Activated naive CD4-positive, alpha-beta T cell (primary cell): ENCODE measurements around the gene NAP1L4.
"Not testable (repeated sequence)": the region's sequence is repeated elsewhere in the genome, so short reads cannot be mapped to it uniquely, and the experiment has no call there.

Experiments used
- DNase-seq, 4 experiments: peaks; one replicate each; lab custom pipeline; 2025; lab: John Stamatoyannopoulos, UW

The NAP1L4 gene

DNA sequence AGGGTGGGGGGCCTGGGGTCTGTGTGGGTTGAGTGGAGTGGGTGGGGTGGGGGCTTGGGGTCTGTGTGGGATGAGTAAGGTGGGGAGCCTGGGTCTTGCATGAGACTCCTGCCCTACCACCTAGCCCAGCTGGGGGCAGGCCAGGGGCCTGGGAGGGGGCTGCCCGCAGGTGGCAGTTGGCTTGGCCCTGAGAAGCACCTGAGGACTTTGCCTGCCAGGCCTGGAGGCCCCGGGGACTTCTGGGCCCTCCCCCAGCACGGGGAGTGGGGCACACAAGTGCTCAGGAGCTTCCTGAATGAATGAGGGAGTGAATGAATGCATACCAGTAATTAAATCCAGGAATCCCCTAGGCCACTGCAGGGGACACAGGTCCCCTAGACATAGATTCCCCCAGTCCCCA, 69.5 kb downstream of the NAP1L4 start:
- DNase-seq: no peak

DNA sequence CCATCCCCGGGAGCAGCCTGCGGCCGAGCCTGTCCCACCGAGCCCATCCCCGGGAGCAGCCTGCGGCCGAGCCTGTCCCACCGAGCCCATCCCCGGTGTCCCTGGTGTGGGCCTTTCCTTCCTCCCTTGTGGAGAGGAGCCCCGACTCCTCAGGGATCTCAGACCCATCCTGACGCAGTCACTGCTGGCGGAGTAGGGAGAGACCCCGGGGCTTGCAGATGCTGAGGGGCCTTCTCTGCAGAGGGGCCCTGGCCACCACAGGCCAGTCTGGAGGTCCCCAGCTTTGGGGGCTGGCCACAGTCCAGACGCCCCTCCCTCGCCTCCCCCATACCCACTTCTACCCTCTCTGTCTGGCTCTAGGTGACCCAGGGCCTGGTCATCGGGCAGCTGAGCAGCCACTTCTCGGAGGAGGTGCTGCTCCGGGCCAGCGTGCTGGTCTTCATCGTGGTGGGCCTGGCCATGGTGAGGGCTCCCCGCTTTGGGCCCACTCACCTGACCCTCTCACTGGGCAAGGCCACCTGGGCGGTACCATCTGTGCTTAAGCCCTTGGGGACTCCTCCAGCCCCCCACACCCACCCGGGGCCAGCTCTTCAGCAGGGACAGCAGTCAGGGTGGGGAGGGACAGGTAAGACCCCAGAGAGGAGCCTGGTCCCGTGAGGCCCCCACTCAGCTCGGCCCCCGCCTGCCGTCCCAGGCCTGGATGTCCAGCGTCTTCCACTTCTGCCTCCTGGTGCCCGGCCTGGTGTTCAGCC, 70.2 kb downstream of the NAP1L4 start:
- no peak for DNase-seq

DNA sequence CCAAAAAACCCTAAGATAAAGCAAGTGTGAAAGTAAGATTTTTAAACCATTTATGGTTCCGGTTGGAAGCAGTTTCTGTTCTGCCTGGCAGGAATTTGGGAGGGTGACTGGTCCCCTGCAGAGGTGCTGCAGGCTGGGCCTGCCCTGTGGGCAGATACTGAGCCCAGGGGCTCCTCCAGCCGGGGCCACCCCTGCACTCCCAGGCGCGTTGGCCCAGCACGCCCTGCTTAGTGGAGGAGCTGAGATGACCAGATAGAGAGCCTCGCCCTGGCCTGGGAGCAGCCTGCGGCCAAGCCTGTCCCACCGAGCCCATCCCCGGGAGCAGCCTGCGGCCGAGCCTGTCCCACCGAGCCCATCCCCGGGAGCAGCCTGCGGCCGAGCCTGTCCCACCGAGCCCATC, 70.9 kb downstream of the NAP1L4 start:
- no peak for DNase-seq

DNA sequence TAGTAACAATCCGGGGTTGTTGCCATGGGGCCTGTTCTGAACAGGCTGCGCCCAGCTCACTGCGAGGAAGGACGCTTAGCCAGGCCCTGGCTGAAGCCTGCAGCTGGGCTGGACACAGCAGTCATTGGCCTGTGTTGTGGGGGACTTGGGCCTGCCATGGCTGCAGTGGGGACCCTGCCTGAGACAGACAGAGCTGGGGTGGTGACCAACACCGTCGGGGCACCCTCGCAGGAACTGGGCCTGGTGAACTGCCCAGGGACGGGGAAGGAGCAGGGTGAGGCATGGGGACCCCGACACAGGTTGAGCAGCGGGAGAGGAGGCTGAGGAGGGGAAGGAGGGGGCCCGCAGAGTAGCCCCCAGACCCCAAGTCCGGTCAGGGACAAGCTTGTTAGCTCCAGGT, 71.8 kb downstream of the NAP1L4 start:
- no peak for DNase-seq

DNA sequence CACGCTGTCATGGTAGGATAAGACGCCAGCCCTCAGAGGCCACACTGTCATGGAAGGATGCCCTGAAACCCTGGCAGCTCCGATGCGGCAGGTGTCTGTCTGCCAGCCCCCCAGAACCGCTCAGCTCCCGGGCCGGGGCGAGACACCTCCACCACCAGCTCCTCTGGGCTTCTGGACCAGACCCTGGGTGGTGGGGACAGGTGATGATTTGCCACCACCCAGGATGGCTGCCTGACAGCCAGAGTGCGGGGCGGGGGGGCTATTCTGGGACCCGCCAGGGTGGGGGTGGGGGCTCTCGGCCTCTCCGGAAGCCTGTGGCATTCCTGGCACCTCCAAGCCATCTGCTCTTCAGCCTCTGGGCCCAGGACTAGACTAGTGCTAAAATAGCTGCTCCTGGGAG, 72.3 kb downstream of the NAP1L4 start:
- no peak for DNase-seq

DNA sequence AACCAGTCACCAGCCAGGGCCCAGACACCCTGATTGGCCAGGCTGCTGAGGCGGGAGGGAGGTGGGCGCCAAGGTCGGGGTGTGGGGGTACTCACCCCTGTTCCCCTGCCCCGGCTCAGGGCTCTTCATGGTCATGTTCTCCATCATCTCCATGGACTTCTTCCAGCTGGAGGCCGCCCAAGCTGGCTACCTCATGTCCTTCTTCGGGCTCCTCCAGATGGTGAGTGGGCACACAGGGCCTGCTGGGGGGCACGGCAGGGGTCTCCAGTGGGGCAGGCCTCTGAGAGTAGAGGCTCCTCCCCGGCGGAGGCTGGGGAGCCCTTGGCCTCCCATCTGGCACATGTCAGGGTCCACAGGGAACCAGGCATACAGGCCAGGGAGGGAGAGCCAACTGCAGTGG, 72.9 kb downstream of the NAP1L4 start:
- DNase-seq: no peak

DNA sequence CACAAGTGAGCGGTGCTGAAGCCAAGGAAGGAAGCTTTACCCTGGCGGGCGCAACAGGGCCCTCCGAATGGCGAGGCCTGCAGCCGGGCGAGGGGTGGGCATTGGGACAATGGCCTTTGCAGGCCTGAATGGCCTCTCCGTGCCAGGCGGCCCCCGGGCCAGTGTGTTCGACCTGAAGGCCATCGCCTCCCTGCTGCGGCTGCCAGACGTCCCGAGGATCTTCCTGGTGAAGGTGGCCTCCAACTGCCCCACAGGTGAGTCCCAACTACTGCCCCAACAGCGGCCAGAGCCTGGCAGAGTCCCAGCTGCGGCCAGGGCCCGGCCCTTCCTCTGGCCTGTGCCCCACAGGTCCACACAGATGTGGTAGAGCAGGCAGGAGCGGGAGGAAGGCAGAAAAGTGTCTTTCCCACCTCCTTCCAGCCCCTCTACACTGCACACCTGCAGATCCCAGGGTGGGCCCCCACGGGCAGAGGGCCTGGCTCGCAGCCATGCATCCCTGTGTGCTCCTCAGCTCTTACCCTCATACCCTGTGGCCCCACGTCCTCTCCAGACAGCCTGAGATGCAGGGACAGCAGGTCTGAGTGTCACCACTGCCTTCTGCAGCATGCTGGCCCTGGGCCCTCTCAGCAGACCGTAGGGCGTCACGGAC, 74.2 kb downstream of the NAP1L4 start:
- DNase-seq: no peak

DNA sequence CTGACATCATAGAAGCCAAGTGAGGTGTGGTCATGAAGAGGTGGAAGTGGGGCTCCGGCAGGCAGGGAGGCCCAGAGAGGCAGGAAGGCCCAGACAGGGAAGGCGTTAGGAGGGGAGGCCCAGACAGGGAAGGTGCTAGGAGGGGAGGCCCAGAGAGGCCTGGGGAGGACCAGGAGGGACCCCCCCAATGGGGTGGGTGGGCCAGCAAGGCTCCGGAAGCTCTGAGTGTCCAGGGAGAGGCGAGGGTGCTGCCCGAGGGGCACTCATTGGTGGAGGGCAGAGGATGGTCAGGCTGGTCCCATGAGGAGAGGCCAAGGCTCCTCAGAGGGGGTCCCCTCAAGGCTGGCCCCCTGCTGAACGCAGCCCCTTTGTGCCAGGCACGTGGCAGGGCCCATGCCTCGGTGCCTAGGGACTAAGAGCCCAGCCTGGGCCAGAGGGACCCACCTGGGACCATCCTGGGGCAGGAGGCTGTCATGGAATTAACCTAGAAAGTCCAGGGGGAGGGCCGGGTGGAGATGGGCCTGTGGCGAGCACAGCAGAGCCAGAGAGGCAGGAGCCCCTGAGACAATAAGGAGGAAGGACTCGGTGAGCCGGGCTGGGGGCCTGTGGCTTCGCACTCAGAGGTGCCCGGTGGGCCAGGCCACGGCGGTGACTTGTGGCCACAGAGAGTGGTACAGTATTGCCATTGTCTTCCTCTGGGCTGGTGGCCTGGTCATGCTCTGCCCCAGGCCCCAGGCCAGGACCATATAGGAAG, 75.1 kb downstream of the NAP1L4 start:
- DNase-seq: no peak

DNA sequence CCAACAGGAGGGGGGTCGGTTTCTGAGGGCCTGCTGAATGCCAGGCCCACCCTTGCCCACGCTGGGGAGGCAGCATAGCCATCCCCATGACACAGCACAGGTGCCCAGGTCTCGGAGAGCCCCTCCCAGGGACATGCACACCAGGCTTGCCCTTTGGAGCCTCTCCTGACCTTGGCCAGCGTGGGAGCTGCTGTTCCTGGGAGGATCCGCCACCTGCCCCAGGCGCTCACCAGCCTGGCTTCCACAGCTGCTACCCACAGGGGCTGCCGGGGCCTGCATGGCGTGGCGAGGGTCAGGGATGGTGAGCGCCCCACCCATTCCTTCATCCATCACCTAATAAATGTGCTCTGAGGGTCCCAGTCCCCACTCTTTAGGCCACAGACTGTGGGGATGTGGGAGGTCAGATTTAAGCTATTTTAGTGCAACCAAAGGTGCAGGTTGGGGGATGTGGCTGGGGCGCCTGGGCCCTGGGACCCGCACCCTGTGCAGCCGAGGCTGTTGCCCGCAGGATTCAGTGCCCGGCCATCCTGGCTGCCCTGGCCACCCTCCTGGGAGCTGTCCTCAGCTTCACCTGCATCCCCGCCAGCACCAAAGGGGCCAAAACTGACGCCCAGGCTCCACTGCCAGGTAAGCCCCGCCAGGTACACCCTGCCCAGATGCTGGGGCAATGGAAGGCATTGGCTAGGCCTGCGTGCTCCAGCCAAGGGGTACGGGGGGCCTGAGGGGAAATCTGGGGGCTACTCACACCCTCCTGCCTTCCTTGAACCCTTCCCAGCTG, 75.8 kb downstream of the NAP1L4 start:
- DNase-seq: no peak

DNA sequence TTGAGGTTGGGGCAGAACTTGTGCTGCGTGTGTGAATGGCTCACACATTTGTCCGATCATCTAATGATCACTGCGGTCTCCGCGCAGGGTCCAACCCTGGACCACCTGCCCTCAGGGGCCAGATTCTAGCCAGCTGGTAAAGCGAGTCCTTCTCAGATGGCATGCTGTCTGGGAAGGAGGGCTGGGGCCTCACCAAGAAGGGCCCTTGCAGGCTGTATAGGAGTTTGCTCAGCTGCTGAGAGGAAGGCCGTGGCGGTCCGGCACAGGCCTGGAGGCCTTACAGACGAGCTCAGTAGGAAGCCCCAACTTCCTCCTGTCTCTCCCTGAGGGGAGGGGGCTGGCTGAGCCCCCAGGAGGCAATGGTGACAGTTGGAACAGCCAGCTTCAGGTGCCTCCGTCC, 76.7 kb downstream of the NAP1L4 start:
- DNase-seq: no peak

DNA sequence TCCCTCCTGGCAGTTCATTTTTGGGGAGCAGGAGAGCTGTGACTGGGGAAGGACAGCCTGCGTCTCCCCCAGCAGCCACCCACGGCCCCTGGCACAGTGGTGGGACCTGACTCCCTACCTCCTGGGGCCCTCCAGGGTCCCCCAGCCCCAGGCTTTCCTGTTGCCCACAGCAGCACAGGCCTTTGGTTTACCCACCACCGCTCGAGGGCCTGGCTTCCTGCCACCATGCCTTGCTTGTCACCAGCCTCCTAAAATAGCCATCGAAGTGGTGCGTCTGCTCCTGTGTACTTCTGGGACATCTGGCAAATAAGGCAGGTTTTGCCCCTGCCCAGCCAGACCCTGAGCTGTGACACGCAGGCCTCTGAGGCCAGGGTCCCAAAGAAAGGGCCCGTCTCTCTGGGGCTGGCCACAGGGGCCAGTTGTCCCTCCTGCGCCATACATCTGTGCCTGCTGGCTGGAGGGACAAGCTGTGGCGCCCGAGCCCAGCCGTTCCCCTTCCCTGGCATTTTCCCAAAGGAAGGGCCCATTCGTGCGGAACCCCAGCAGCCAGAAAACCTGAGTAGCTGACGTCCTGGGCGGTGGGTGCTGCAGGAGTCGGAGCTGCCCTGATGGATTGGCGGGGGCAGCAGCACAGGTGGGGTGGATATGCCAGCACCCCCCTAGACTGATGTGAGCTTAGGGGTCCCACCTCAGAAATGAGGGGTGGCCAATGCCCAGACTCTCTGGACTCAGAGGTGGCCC, 77.5 kb downstream of the NAP1L4 start:
- DNase-seq: no peak

DNA sequence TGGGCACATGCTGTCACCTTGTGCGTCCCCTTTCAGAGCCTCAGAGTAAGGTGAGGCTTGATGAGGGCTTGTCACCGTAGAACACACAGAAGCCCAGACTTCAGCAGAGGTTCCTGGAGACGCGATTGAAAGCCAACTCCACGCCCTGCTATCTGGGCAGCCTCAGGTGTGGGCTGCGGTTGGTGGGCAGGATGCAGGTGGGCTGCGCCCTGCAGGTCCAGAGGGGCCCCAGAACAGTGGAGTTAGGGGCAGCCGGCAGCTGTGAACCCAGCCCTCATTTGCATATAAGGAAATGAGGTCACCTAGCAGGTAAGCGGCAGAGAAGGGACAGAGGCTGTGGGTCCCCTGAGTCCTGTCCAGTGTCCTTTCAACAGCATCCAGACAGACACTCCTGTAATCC, 78.4 kb downstream of the NAP1L4 start:
- DNase-seq: no peak

DNA sequence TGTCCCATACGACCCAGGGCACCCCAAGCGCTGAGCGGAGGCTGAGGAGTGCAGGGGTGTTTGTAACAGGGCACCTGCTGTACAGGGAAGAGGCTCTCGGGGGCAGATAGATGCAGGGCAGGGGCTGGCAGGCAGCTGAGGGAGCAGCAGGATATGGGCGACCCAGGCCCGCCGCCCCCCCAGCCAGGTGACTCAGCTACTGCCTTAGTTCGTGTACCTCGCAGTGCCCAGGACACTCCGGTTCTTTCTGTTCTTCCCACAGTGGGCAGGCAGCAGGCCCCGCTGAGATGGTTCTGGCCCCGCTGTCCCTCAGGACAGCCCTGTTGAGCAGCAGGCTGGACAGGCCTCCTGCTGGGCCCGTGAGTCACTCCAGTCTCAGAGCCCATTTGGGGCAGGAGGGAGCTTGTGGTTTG, 79.1 kb downstream of the NAP1L4 start:
- no peak for DNase-seq

DNA sequence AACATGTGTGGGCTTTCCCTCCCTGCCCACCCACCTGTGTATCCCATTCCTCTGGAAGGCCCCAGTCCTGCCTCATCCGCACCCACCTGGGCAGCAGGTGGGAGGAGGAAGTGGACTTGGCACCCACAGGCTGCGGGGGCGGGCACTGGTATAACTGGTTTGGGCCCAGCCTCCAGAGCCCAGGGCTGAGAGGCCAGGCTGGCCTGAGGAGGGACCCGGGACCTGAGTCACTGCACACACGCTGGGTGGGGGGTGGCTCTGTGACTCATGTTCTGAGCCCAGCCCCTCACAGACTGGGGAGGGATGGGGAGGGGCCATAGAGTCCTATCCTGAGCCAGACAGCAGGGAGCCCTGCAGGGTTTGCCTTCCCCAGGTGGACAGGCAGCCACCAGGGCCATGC, 79.6 kb downstream of the NAP1L4 start:
- DNase-seq: no peak

DNA sequence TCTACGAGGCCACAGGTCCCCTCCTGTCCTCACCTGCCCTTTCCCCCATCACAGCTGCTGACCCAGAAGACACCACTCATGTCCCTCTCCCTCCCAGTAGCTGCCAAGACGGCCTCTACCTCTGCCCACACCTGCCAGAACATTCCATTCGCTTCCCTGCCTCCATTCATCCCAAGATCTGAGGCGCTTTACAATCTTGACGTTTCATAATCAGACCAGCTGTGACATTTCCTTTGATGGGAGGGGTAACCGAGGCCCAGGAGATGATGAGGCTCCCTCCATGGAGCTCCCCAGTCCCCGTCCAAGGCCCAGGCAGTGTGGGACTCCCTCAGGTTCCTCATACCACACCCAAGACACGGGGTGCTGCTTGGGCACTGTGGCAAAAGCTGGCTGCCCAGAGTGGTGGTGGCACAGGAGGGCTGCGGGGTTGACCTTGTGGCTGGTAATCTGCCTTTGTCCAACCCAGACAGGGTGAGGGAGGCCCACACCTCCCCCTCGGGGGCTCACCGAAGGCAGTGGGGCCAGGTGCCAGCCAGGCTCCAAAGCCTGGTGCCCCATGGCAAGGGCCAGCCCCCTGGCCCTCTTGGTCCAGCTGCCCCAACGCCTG, 80.2 kb downstream of the NAP1L4 start:
- no peak for DNase-seq

DNA sequence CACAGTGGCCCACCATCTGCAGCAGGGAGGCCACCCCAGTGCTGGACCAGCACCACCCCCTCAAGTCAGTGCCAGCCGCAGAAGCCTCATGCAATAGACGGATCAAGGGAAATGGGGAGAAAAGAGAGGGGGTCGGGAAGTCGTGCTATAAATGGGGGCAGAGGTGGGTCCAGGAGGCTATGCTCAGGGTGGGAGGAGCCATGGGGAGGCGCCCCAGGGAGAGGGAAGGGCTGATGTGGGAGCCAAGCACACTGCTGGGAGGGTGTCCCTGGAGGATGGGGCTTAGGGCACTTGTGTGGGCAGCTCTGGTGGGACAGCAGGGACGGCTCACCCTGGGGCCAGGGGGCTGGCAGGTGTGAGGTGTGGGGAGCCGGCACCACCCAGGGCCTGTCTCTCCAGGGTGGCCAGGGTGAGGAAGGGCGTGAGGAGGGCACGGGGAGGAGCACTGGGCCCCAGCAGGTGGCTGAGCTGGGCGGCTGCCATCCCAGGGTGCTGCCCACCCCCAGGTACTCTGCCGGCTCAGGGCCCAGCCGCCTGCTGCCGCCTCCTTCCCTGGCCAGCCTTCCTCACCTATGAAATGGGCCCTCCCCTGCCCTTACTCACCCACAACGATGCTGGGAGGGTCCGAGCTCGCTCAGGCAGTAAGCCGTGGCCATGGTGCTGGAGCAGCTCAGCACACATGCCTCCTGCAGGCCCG, 80.9 kb downstream of the NAP1L4 start:
- no peak for DNase-seq

DNA sequence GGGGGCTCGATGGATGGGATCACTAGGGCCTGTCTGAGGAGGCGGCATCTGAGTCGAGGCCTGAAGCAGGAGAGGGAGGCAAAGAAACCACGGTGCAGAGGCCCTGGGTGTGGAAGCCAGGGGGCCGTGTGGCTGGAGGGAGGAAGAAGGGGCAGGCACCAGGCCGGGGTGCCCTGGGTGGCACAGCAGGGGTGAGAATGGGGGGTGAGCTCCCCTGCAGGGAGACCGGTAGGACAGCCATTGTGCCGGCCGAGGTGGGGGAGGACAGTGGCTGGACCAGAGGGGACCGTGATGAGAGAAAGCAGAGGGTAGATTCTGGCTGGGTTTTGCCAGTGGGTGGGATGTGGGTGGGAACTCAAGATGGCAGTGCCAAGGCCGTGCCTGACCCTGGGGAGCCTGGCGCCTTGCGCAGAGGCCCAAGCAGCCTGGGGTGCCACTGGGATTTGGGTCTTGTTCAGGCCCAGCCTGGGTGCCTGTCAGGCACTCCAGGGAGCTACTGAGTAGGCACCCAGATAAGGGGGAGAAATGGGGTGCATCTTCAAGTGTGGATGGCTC, 81.7 kb downstream of the NAP1L4 start:
- DNase-seq: no peak

DNA sequence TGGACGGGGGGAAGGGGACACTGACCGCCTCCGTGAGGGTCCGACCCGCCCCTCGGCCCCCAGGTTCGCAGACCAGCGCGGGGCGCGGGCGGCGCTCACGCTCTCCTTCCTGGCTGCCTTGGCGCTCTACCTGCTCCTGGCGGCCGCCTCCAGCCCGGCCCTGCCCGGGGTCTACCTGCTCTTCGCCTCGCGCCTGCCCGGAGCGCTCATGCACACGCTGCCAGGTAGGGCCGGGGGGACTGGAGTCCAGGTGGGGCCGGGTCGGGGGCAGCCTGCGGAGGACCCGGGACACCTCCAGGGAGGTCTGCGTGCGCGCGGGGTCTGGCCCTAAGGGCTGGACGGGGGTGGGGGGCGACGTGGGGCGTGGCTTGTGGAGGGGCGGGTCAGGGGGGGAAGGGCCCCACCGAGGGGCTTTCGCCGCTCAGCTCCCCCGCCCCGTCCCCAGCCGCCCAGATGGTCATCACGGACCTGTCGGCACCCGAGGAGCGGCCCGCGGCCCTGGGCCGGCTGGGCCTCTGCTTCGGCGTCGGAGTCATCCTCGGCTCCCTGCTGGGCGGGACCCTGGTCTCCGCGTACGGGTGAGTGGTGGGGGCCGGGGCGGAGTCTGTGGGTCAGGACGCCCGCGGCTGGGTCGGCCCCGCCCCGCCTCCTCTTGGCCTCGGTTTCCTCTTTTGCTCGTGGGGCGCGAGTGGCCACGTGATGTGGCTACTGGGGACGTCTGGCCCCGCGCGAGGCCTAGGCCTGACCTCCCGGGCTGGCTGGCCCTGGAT, 82.8 kb downstream of the NAP1L4 start:
- no peak for DNase-seq

DNA sequence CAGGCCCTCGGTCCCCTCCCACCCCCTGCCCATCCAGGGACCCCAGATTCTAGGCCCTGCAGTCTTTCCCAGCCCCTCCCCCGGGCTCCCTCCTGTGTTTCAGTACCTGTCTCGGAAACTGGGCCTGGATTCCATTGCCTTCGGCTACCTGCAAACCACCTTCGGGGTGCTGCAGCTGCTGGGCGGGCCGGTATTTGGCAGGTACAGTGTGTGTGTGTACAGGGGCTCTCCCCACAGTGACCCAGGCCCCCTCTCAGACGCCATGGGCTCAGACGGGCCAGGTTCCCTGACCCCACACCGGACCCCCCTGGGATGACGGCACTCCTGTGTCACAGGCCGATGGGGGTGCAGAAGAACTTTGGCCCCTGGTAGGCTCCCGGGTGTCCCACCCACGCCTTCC, 84.0 kb downstream of the NAP1L4 start:
- no peak for DNase-seq

DNA sequence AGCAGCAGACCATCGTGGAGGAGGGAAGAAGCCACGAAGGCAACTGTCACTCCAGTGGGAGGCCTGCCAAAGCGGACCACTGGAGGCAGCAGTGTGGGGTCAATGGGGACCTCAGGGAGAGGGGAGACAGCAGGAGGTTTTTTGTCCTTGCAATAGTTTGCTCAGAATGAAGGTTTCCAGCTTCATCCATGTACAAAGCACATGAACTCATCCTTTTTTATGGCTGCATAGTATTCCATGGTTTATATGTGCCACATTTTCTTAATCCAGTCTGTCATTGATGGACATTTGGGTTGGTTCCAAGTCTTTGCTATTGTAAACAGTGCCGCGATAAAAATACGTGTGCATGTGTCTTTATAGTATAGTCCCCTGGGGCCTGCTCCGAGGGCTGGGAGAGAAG, 86.8 kb downstream of the NAP1L4 start:
- not testable (repeated sequence) for DNase-seq
